BJ (cell line): ENCODE results near the gene ENOX2. TPM values are rescaled to one million over a fixed set of nuclear protein-coding genes. Genes with fewer than 3 reads are reported as not detected.

ENCODE experiments used
- CTCF ChIA-PET: fragments of 350-600 bp; formaldehyde crosslinking; extraction: SDS; loops from one replicate; lab custom pipeline; 2021; ENCODE audit warnings: antibody characterized with exemption, inconsistent platforms; lab: Yijun Ruan, JAX
- POLR2A ChIA-PET: fragments of 300-600 bp; sonication (Branson Sonifier 250); formaldehyde crosslinking; extraction: SDS; loops from one replicate; lab custom pipeline; 2021; ENCODE audit warnings: antibody characterized with exemption; lab: Charles Lee
- DNase-seq: peaks from one replicate; pipeline ENCODE4 v3.0.0-alpha.2; 2011; ENCODE audit warnings: low read depth
- H3K27me3 ChIP-seq: 2 replicates; pipeline ENCODE4 v1.6.0; 2011; ENCODE audit warnings: low read length; ENCODE audit not compliant: control insufficient read depth, insufficient read depth
- H3K36me3 ChIP-seq: 2 replicates; pipeline ENCODE4 v1.5.1; 2011; ENCODE audit warnings: low read length; ENCODE audit not compliant: control insufficient read depth, insufficient read depth
- H3K4me3 ChIP-seq: 2 replicates; pipeline ENCODE4 v1.5.1; 2011; ENCODE audit warnings: low read depth, mild to moderate bottlenecking, control low read depth, low read length
- polyA plus RNA-seq: library from polyadenylated mRNA; depleted of rRNA; stranded (reverse); fragments of >200 nt; gene quantifications from 2 replicates; pipeline ENCODE4 v1.2.3, GENCODE V29; 2011
- TF ChIP-seq, protein P1 (sequence below): IDR thresholded peaks from 2 replicates; pipeline ENCODE4 v1.5.1; 2011; ENCODE audit warnings: low read depth, mild to moderate bottlenecking, control low read depth, inconsistent platforms, low read length, moderate library complexity; ENCODE audit not compliant: insufficient read depth

The ENOX2 gene
- polyA plus RNA-seq, 1 experiment, result 17.5 TPM

GRCh38 chrX:130623518-130623917 lies 279.5 kb downstream of the ENOX2 start:
- Histone ChIP-seq H3K4me3 (no peak overlapping the region), H3K27me3 (no peaks in the 10 kb centered on the region), H3K36me3 (no peaks in the 10 kb centered on the region)
- TF ChIP-seq, protein P1, sequence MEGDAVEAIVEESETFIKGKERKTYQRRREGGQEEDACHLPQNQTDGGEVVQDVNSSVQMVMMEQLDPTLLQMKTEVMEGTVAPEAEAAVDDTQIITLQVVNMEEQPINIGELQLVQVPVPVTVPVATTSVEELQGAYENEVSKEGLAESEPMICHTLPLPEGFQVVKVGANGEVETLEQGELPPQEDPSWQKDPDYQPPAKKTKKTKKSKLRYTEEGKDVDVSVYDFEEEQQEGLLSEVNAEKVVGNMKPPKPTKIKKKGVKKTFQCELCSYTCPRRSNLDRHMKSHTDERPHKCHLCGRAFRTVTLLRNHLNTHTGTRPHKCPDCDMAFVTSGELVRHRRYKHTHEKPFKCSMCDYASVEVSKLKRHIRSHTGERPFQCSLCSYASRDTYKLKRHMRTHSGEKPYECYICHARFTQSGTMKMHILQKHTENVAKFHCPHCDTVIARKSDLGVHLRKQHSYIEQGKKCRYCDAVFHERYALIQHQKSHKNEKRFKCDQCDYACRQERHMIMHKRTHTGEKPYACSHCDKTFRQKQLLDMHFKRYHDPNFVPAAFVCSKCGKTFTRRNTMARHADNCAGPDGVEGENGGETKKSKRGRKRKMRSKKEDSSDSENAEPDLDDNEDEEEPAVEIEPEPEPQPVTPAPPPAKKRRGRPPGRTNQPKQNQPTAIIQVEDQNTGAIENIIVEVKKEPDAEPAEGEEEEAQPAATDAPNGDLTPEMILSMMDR, result no peak
- DNase-seq, result no peak
- ChIA-PET CTCF (no interaction called here), POLR2A (no interaction called here)

GRCh38 chrX:130615941-130616340 lies 287.1 kb downstream of the ENOX2 start:
- CTCF ChIA-PET, result interaction anchor here (0.7 kb wide), 1 partner anchor 108 kb away, joined by 3 read pairs; no protein-coding TSS in a partner anchor
- Histone ChIP-seq H3K27me3 (no peaks in the 10 kb centered on the region), H3K36me3 (no peaks in the 10 kb centered on the region), H3K4me3 (no peak overlapping the region)
- POLR2A ChIA-PET, result no interaction called here
- TF ChIP-seq, protein P1, result no peak
- no peak for DNase-seq

DNA sequence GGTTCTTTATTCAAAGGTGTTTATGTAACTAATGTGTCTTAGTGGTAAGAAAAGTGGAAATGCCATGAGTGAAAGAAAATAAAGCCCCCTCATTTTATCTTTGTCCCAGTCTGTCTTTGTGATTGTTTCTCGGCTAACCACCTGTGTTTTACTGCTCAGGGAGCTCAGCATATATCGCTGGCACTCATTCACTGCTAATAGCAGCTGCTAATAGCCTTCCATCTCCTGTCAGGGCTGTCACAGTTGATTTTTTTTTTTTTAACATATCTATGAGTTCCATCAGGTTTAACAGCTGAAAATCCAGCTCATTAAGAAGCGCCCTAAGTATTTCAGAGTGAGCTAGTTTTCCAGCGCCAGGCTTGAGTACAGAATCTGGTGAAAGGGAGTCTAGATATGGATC lies 295.6 kb downstream of the ENOX2 start:
- ChIA-PET POLR2A (no interaction called here), CTCF (interaction anchor here (0.5 to 1.0 kb wide), 3 partner anchors 32 to 271 kb away, joined by 3 to 4 read pairs (median 4); no protein-coding TSS in a partner anchor)
- no peaks in the 10 kb centered on the region for H3K36me3 ChIP-seq
- no peaks in the 10 kb centered on the region for H3K27me3 ChIP-seq
- TF ChIP-seq, protein P1, result no peak
- no peak overlapping the region for H3K4me3 ChIP-seq
- no peak for DNase-seq

DNA sequence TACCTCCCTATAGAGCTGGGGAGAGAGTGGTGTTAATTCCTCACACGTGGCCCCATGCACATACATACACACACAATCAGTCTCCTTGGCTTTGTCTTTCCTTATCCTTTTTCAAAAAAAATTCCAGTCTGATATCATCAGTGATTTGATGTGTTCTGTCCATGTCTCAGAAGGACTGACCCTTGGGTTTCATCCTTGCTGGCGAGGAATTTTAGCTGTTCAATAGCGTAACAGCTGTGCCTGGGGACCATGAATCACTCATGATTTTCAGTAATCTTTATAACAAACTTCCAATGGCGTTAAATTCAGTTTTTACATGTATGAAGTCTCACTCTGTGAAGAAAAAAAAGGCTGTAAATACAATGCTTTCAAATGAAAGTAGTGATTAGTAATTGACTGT lies 296.6 kb downstream of the ENOX2 start:
- DNase-seq, result no peak
- POLR2A ChIA-PET, result no interaction called here

DNA sequence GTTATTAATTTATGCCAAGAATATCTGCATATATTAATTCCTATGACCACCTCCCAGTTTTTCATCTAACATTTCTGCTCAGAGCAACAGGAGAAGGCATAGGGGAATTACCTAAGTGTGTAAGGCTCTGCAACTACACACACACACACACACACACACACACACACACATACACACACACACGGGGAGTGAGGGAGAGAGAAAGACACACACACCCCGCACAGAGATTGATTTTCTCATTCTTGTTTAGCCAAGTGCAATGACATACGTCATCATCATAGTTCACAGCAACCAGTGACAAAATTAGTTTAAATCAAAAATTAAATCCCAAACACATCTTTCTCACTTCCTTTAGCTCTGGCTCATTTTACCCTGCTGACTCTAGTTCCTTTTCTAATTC lies 298.1 kb downstream of the ENOX2 start:
- TF ChIP-seq, protein P1, result no peak
- no peak overlapping the region for H3K4me3 ChIP-seq
- DNase-seq, result no peak
- H3K36me3 ChIP-seq, result no peaks in the 10 kb centered on the region
- CTCF ChIA-PET, result no interaction called here
- POLR2A ChIA-PET, result no interaction called here
- H3K27me3 ChIP-seq, result no peaks in the 10 kb centered on the region

More for the DNA sequence above, 296.6 kb downstream of the ENOX2 start:
- no peak overlapping the region for H3K4me3 ChIP-seq
- CTCF ChIA-PET, result no interaction called here
- TF ChIP-seq, protein P1, result no peak
- no peaks in the 10 kb centered on the region for H3K27me3 ChIP-seq
- no peaks in the 10 kb centered on the region for H3K36me3 ChIP-seq
